H9 (cell line): Measurements from ENCODE around the gene GRB10. TPM values are rescaled to one million over a fixed set of nuclear protein-coding genes. Genes with fewer than 3 reads are reported as not detected.
A peak's percentile ranks its signal among the peaks of the same experiment; 100 is the strongest.

Experiments
- DNase-seq: peaks from one replicate; pipeline ENCODE4 v3.0.0-alpha.2; 2017
- H2AFZ ChIP-seq: one replicate; pipeline ENCODE4 v1.6.1; 2013; ENCODE audit warnings: mild to moderate bottlenecking, low read length, control low read depth, moderate library complexity
- H2AK5ac ChIP-seq: 2 replicates; pipeline ENCODE4 v1.6.1; 2013; ENCODE audit warnings: low read length, control low read depth, mixed read lengths; ENCODE audit not compliant: insufficient read length
- H2BK120ac ChIP-seq: one replicate; pipeline ENCODE4 v1.6.1; 2013; ENCODE audit warnings: low read depth, mild to moderate bottlenecking, low read length, control low read depth, inconsistent platforms; ENCODE audit not compliant: poor library complexity, severe bottlenecking
- H2BK12ac ChIP-seq: 2 replicates; pipeline ENCODE4 v1.6.1; 2013; ENCODE audit warnings: low read length, control low read depth, mixed read lengths, low read depth; ENCODE audit not compliant: insufficient read length
- H2BK15ac ChIP-seq: 2 replicates; pipeline ENCODE4 v1.6.1; 2013; ENCODE audit warnings: low read depth, low read length, control low read depth
- H2BK20ac ChIP-seq: one replicate; pipeline ENCODE4 v1.6.1; 2013; ENCODE audit warnings: low read depth, mild to moderate bottlenecking, low read length, control low read depth, inconsistent platforms; ENCODE audit not compliant: poor library complexity, severe bottlenecking
- H2BK5ac ChIP-seq: 2 replicates; pipeline ENCODE4 v1.6.1; 2013; ENCODE audit warnings: low read length, control low read depth, mixed read lengths; ENCODE audit not compliant: insufficient read length
- H3K14ac ChIP-seq: 2 replicates; pipeline ENCODE4 v1.6.1; 2013; ENCODE audit warnings: low read length, control low read depth; ENCODE audit not compliant: insufficient read depth
- H3K18ac ChIP-seq: 2 replicates; pipeline ENCODE4 v1.6.1; 2013; ENCODE audit warnings: low read depth, mild to moderate bottlenecking, mixed read lengths, low read length, control low read depth; ENCODE audit not compliant: insufficient read length
- H3K23ac ChIP-seq: 2 replicates; pipeline ENCODE4 v1.6.1; 2013; ENCODE audit warnings: low read length, control low read depth, mixed read lengths, low read depth; ENCODE audit not compliant: insufficient read length
- H3K23me2 ChIP-seq: 2 replicates; pipeline ENCODE4 v1.6.1; 2013; ENCODE audit warnings: low read depth, mild to moderate bottlenecking, mixed read lengths, low read length, control low read depth; ENCODE audit not compliant: insufficient read length, poor library complexity, severe bottlenecking
- H3K27ac ChIP-seq: 2 replicates; pipeline ENCODE4 v1.5.1; 2013; ENCODE audit warnings: low read length, control low read depth, mixed read lengths, low read depth; ENCODE audit not compliant: insufficient read length
- H3K27me3 ChIP-seq: 2 replicates; pipeline ENCODE4 v1.6.1; 2013; ENCODE audit warnings: low read length, control low read depth, inconsistent platforms; ENCODE audit not compliant: insufficient read depth
- H3K4ac ChIP-seq: 2 replicates; pipeline ENCODE4 v1.6.1; 2013; ENCODE audit warnings: low read depth, mild to moderate bottlenecking, control low read depth, inconsistent platforms, low read length, moderate library complexity
- H3K4me1 ChIP-seq: 2 replicates; pipeline ENCODE4 v1.6.1; 2013; ENCODE audit warnings: low read length, control low read depth, inconsistent platforms; ENCODE audit not compliant: insufficient read depth
- H3K4me2 ChIP-seq: 2 replicates; pipeline ENCODE4 v1.6.1; 2013; ENCODE audit warnings: low read length, control low read depth, mixed read lengths; ENCODE audit not compliant: insufficient read length, insufficient read depth
- H3K56ac ChIP-seq: 2 replicates; pipeline ENCODE4 v1.6.1; 2013; ENCODE audit warnings: low read depth, mild to moderate bottlenecking, mixed read lengths, low read length, control low read depth; ENCODE audit not compliant: insufficient read length
- H3K79me1 ChIP-seq: 2 replicates; pipeline ENCODE4 v1.6.1; 2013; ENCODE audit warnings: low read depth, mild to moderate bottlenecking, moderate library complexity, low read length, control low read depth, inconsistent platforms; ENCODE audit not compliant: insufficient read depth, poor library complexity, severe bottlenecking
- H3K79me2 ChIP-seq: 2 replicates; pipeline ENCODE4 v1.6.1; 2013; ENCODE audit warnings: low read length, control low read depth, inconsistent platforms; ENCODE audit not compliant: insufficient read depth
- H3K9ac ChIP-seq: 2 replicates; pipeline ENCODE4 v1.6.1; 2013; ENCODE audit warnings: low read length, control low read depth, mixed read lengths; ENCODE audit not compliant: insufficient read length; ENCODE audit errors: extremely low read depth
- H3K9me3 ChIP-seq: one replicate; pipeline ENCODE4 v1.6.1; 2013; ENCODE audit warnings: low read depth, low read length, inconsistent platforms; ENCODE audit not compliant: control insufficient read depth
- H3T11ph ChIP-seq: one replicate; pipeline ENCODE4 v1.6.1; 2013; ENCODE audit warnings: mild to moderate bottlenecking, low read length, control low read depth, inconsistent platforms
- H4K20me1 ChIP-seq: one replicate; pipeline ENCODE4 v1.6.1; 2013; ENCODE audit not compliant: control insufficient read depth, insufficient read length, insufficient read depth
- H4K5ac ChIP-seq: 2 replicates; pipeline ENCODE4 v1.6.1; 2013; ENCODE audit warnings: low read depth, mild to moderate bottlenecking, mixed read lengths, low read length, control low read depth; ENCODE audit not compliant: insufficient read length
- H4K8ac ChIP-seq: replicated peaks from 2 replicates; pipeline ENCODE4 v1.6.1; 2013; ENCODE audit warnings: low read length, control low read depth, mixed read lengths, low read depth; ENCODE audit not compliant: insufficient read length
- H4K91ac ChIP-seq: 2 replicates; pipeline ENCODE4 v1.6.1; 2013; ENCODE audit warnings: low read depth, mild to moderate bottlenecking, moderate library complexity, mixed read lengths, low read length, control low read depth; ENCODE audit not compliant: insufficient read length
- H3K27ac Mint-ChIP-seq, 3 experiments: 2 replicates in 2 of 3; 3 replicates in 1 of 3; pipeline ENCODE4 v1.8.0; 2020 to 2021; ENCODE audit warnings: mixed read lengths in 3 of 3, mild to moderate bottlenecking in 1 of 3, moderate library complexity in 1 of 3
- H3K27me3 Mint-ChIP-seq: 2 replicates; pipeline ENCODE4 v1.8.0; 2021; ENCODE audit warnings: low read depth, mild to moderate bottlenecking, moderate library complexity, mixed read lengths
- H3K36me3 Mint-ChIP-seq, 3 experiments: 2 replicates in 2 of 3; 3 replicates in 1 of 3; pipeline ENCODE4 v1.8.0; 2020 to 2021; ENCODE audit warnings: low read depth in 3 of 3, mixed read lengths in 3 of 3; ENCODE audit not compliant: insufficient read depth in 1 of 3
- H3K4me1 Mint-ChIP-seq, 2 experiments: 2 replicates each; pipeline ENCODE4 v1.8.0; 2020; ENCODE audit warnings: mixed read lengths in 2 of 2
- H3K4me3 Mint-ChIP-seq, 2 experiments: 2 replicates in 1 of 2; 3 replicates in 1 of 2; pipeline ENCODE4 v1.8.0; 2020 to 2021; ENCODE audit warnings: mild to moderate bottlenecking in 2 of 2, mixed read lengths in 2 of 2, moderate library complexity in 1 of 2
- H3K9me3 Mint-ChIP-seq, 2 experiments: 2 replicates in 1 of 2; 3 replicates in 1 of 2; pipeline ENCODE4 v1.8.0; 2020; ENCODE audit warnings: mild to moderate bottlenecking in 2 of 2, mixed read lengths in 2 of 2, moderate library complexity in 1 of 2
- WGBS: extraction: QIAGEN DNeasy Blood & Tissue Kit; methylation state at CpG from one replicate; pipeline ENCODE4 v1.1.7; 2013; ENCODE audit warnings: missing lambda C conversion rate, low lambda C conversion rate, mixed read lengths; ENCODE audit not compliant: insufficient read length; ENCODE audit errors: extremely low coverage; 5-methylcytosine and 5-hydroxymethylcytosine counted together
- total RNA-seq: library from RNA; stranded (reverse); gene quantifications from 2 replicates; pipeline ENCODE4 v1.2.1, GENCODE V29; 2021
- TF ChIP-seq, protein P1 (sequence below): fragments of 200-600 bp; sonication (generic); conservative IDR thresholded peaks from 3 replicates; pipeline ENCODE4 v1.8.0; 2021; ENCODE audit warnings: antibody characterized with exemption, mild to moderate bottlenecking

The GRB10 gene
- total RNA-seq, 1 experiment from 2014 or later = 108 TPM

DNA sequence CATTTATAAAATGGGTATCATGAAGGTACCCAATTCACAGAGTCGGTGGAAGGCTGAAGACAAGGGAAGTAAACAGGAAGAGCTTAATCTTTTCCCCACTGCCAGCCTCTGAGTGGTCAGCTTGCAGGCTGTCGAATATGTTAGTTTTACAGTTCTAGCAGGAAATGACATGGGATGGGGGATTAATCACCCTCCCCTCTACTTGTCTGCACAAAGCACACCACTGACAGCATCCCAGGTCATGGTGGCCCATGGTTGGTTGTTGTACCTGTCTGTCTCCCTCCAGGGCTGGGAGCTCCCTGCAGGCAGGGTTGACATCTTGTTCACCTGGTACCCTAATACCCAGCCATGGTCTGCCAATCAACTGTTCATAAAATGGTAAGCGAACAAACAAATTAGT lies 55.6 kb downstream of the GRB10 start:
- DNase-seq = peak; percentile 55
- no peak overlapping the region for H3K27ac Mint-ChIP-seq
- peaks cover 6 to 28% (median 8%) of the 10 kb centered on the region in 3 experiments; a peak in 5 of 7 replicates for H3K36me3 Mint-ChIP-seq
- H3K27me3 ChIP-seq = no peaks in the 10 kb centered on the region
- H3K4me3 Mint-ChIP-seq = no peak overlapping the region
- H3K79me1 ChIP-seq = peaks cover 12% of the 10 kb centered on the region
- H3K4ac ChIP-seq = no peak overlapping the region
- H3T11ph ChIP-seq = no peak overlapping the region
- H2BK20ac ChIP-seq = no peak overlapping the region
- no peak overlapping the region for H3K23ac ChIP-seq
- H2BK15ac ChIP-seq = no peak overlapping the region
- TF ChIP-seq, protein P1, sequence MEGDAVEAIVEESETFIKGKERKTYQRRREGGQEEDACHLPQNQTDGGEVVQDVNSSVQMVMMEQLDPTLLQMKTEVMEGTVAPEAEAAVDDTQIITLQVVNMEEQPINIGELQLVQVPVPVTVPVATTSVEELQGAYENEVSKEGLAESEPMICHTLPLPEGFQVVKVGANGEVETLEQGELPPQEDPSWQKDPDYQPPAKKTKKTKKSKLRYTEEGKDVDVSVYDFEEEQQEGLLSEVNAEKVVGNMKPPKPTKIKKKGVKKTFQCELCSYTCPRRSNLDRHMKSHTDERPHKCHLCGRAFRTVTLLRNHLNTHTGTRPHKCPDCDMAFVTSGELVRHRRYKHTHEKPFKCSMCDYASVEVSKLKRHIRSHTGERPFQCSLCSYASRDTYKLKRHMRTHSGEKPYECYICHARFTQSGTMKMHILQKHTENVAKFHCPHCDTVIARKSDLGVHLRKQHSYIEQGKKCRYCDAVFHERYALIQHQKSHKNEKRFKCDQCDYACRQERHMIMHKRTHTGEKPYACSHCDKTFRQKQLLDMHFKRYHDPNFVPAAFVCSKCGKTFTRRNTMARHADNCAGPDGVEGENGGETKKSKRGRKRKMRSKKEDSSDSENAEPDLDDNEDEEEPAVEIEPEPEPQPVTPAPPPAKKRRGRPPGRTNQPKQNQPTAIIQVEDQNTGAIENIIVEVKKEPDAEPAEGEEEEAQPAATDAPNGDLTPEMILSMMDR = no peak
- H3K4me2 ChIP-seq = no peak overlapping the region
- H3K9me3 ChIP-seq = no peaks in the 10 kb centered on the region
- H3K23me2 ChIP-seq = no peaks in the 10 kb centered on the region
- no peak overlapping the region for H2BK5ac ChIP-seq
- H4K8ac ChIP-seq = no peak overlapping the region
- H3K9me3 Mint-ChIP-seq = no peaks in the 10 kb centered on the region
- no peaks in the 10 kb centered on the region for H3K4me1 ChIP-seq
- no peak overlapping the region for H3K9ac ChIP-seq
- H2BK120ac ChIP-seq = no peak overlapping the region
- H4K5ac ChIP-seq = no peak overlapping the region
- H2BK12ac ChIP-seq = no peak overlapping the region
- H2AK5ac ChIP-seq = no peak overlapping the region
- peaks cover 8% of the 10 kb centered on the region; the same call in 1 of the 2 replicates for H3K79me2 ChIP-seq
- H3K4me1 Mint-ChIP-seq = peaks cover 13 to 19% of the 10 kb centered on the region in 2 experiments
- no peak overlapping the region for H3K27ac ChIP-seq
- no peak overlapping the region for H4K91ac ChIP-seq
- no peaks in the 10 kb centered on the region for H3K27me3 Mint-ChIP-seq
- H3K18ac ChIP-seq = no peak overlapping the region
- H3K56ac ChIP-seq = no peak overlapping the region
- H2AFZ ChIP-seq = no peak overlapping the region
- WGBS = no CpG with 5 or more reads among the region's 3 CpGs
- H3K14ac ChIP-seq = no peak overlapping the region
- no peaks in the 10 kb centered on the region for H4K20me1 ChIP-seq
